GM12872 (cell line): ENCODE measurements around the gene DNPH1.

Source experiments
- CTCF ChIP-seq: IDR thresholded peaks from 3 replicates; pipeline ENCODE4 v1.5.1; 2011; ENCODE audit warnings: low read depth, mild to moderate bottlenecking, low read length, moderate library complexity; ENCODE audit not compliant: insufficient read depth

DNPH1 gene

GRCh38 chr6:43184268-43184985 is 44.9 kb downstream of the DNPH1 start:
- no peak for TF ChIP-seq CTCF

GRCh38 chr6:43183441-43183840 is 45.8 kb downstream of the DNPH1 start:
- no peak for TF ChIP-seq CTCF

GRCh38 chr6:43181942-43182860 is 47.1 kb downstream of the DNPH1 start, which contains the start of gene CUL9:
TSS of gene CUL9 (plus strand) at chr6:43182196. CDS start at chr6:43184311, 2,115 bp downstream.
- no peak for TF ChIP-seq CTCF

- TF ChIP-seq CTCF: no peak
Observed at GRCh38 chr6:43181621-43181941, 47.7 kb downstream of the DNPH1 start.

GRCh38 chr6:43180985-43181384 is 48.3 kb downstream of the DNPH1 start:
- TF ChIP-seq CTCF: no peak

- no peak for TF ChIP-seq CTCF
Observed at GRCh38 chr6:43180058-43180457, 49.2 kb downstream of the DNPH1 start.

- TF ChIP-seq CTCF: no peak
Observed at GRCh38 chr6:43178951-43179830, 50.1 kb downstream of the DNPH1 start.
